ENCODE data around the gene ARHGAP40.

ARHGAP40 gene

GRCh38 chr20:38601216-38602184 lies at the start of gene ARHGAP40:
TSS of gene ARHGAP40 (plus strand) at chr20:38601809.
- no peak for DNase-seq

GRCh38 chr20:38554986-38555385 lies 46.6 kb upstream of the ARHGAP40 start:
- DNase-seq = no peak

- DNase-seq = no peak
Measured at GRCh38 chr20:38555395-38555794, 46.2 kb upstream of the ARHGAP40 start.

GRCh38 chr20:38557174-38557573 lies 44.4 kb upstream of the ARHGAP40 start:
- DNase-seq = no peak

- no peak for DNase-seq
Measured at GRCh38 chr20:38558596-38559360, 42.8 kb upstream of the ARHGAP40 start.

DNA sequence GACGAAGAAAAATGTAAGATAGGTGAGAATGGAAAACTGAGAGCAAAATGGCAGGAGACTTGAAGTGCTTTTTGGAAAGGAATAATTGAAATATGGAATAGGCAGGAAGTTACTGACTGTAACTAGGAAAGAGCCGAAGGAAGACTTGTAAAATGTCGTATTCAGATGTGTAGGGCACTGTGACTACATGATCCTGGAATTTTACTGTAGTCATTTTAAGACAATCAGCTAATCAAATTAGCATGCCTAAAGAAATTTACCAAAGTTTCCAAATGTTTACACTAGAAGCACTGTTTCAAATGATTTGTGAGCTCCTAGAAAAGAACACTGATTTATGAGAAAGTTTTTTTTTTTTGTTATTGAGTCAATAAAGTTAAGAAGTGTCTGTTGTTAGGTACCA lies 41.8 kb upstream of the ARHGAP40 start:
- DNase-seq = no peak

DNA sequence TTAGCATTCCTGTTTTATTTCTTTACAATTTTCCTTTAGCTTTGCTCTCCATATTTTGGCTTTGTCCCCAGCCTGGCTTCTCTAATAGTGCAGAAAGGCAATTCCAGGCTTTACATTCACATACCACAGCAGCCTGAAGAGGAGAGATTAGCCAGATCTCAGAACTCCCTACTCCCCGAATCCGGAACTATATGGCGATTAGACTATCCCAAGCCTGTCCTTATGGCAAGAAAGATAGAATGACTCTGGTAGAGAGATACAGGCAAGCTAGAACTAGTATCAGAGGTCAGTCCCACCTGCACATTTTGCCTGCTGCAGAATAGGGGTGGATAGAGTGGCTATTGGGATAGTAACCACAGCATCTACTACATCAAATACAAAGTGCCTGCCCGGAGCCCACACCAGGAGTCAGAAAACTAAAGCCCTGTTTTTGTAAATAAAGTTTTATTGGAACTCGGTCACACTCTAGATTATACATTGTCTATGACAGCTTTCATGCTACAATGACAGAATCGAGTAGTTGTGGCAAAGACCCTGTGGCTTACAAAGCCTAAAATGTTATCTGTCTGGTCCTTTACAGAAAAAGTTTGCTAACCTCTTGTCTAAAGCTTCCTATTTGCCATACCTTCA lies 37.7 kb upstream of the ARHGAP40 start:
- DNase-seq = no peak

DNA sequence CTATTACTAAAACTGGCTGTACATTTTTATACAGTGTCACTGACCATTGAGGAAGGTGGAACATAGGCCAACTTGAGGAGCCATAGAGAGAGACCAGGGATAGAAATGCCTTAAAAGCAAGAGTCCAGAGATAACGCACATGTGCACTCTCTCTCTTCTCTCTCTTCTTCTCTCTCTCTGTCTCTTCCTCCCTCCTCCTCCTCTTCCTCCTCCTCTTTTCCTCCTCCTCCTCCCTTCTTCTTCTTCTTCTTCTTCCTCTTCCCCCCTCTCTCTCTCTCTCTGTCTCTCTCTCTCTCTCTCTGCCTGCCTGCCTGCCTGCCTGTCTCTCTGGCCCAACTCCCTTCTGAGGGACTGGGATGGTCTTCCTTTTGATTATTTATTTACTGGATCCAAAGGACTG lies 36.9 kb upstream of the ARHGAP40 start:
- no peak for DNase-seq

GRCh38 chr20:38566036-38566598 lies 35.5 kb upstream of the ARHGAP40 start:
- no peak for DNase-seq

DNA sequence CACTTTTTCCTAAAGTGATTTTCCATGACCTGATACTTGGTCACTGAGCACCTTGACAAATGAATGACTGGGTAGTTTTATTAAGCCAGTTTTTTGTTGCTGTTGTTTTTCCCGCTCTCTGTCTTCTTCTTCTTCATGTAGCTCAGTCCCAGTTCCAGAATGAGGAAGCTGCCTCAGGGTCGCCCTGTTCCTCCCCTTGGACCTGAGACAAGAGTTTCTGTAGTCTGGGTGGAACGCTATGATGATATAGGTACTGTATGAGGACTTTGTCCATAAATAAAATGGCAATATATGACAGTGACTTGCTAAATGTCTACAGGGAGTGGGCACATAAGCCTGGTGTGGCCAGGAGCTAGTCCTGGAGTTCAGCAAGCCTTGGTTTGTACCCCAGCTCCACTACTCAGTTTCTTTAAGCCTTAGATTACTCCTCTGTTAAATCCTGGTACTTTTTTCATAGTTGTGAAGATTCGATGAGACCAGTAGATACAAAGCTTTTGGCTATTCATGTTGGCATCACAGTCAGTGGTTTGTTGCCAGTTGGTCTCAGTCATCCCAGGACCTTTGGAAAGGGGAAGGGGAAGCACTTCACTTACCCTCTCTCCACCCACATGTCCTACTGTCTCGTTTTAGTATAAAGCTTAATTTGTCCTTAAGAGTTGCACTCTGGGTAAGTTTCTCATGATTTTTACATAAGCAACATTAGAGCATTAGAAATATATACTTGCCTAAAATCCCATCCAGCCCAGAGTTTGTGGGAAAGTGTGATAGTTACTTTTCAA lies 31.7 kb upstream of the ARHGAP40 start:
- DNase-seq = no peak

GRCh38 chr20:38573413-38573812 lies 28.2 kb upstream of the ARHGAP40 start:
- no peak for DNase-seq

DNA sequence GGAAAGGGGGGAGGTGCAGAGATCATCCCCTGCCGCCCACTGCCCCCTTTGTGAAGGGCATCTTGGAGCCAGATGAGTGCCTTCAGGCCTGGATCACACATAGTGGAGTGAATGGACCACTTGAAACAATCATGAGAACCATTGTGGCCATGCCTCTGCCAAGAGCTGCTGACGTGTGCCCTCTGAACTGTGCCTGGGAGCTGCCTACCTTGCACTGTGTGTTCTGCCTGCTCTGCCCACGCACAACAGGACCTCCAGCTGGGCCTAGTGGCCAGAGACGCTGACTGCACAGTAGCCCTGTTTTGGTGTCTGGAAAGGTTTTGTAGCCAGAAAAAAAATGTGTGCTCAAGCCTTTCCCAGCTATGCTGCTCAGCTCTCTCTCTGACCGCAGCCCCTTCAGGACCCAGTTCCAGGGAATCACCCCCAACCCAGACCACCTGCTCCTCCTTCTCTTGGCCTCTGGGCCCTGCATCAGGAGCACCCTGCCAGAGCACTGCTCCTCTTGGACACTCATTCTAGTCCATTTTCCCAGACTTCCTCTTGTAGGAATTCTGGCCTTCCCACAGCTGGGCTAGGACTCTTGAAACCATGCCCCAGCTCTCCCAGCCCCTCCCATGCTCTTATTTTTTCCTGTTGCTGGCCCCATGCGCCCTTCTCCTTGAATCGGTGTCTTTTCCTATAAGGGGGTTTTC lies 22.2 kb upstream of the ARHGAP40 start:
- DNase-seq = no peak

DNA sequence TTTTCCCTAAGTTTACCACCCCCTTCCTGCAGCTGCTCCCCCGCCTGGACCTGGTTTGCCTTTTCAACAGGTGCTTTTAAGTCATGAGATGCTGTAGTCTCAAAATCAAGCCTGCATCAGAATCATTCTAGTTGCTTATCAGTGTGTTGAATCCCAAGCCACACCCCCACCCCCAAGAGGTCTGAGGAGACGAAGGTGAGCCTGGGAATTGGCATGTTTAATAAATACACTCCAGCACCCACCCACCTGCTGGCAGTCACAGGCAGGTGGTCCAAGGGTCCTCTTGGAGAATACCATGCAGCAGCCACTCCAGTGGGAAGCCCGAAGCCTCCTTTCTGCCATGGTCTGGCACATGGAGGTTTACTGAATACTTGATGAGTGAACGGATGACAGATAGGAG lies 21.7 kb upstream of the ARHGAP40 start:
- DNase-seq = no peak

DNA sequence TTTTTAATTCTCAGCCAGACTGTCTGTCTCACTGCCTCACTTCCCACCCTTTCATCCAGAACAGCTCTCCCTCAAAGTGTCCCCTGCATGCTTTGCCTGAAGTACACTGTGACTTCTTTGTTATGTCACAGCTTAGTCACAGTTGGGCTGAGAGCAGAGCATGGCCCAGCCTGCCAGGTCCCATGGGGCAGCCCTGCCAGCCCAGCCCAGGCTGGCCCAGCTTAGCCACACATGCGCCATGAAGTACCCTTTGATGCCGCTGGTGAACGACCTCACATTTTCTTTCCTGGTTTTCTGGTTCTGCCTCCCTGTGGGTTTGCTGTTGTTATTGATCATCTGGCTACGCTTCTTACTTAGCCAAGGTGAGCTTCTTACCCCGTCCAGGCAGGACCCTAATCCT lies 20.6 kb upstream of the ARHGAP40 start, which contains the start of gene ADIG:
TSS of gene ADIG (plus strand) at position 185 of the 400 bp plus-strand sequence. CDS start at position 239, 54 bp downstream.
- no peak for DNase-seq

- DNase-seq = no peak
Measured at GRCh38 chr20:38581830-38582358, 19.7 kb upstream of the ARHGAP40 start.

DNA sequence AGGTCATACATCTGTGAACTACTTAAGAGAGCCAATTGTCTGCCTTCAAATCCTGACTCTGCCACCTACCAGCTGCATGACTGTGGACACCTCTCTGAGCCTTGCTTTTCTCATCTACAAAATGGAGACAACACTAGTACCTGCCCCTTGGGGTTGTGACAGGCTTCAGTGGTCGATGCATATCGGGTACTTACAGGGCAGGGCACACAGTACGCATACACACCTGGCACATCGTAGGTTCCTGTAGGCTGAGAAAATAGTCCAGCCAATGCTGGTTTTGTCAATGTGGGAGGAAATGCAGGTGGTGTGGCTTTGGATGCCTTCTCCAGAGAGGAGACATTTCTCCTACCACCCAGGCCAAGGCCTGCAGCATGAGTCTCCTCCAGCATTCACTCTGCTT lies 18.3 kb upstream of the ARHGAP40 start:
- DNase-seq = no peak

- DNase-seq = no peak
Measured at GRCh38 chr20:38584099-38584763, 17.4 kb upstream of the ARHGAP40 start.

DNA sequence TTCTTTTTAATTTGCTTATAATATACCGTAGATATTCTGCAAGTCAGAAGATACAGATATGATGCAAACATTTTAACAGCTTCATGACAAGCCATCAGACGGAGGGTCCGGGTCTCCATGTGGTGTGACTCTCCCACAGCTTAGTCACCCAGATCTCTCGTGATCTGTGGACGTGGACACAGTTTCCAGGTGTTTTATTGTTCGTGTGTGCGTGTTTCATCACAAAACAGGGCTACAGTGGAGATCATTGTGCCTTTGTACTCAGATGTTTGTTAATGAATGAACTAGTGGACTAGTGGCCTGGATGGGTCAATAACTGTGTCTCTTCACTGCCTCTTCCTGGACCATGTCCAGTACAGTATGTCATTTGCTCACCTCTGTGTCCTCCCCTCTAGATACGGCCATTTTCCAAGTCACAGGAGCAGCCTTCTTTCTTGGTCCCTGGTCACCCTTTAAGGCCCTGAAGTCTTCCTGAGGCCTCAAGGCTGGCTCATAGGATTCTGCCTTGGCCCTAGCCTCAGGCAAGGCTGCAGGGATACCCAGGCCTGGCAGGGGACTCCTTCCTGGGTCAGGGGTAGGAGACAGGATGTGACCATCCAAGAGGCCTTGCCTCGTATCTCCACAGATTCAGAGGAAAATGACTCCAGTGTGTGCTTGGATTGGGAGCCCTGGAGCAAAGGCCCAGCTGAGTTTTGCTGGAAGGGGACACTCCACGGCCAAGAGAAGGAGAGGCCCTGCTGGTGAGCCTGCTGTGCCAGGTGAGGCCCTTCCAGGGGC lies 16.0 kb upstream of the ARHGAP40 start:
- no peak for DNase-seq

DNA sequence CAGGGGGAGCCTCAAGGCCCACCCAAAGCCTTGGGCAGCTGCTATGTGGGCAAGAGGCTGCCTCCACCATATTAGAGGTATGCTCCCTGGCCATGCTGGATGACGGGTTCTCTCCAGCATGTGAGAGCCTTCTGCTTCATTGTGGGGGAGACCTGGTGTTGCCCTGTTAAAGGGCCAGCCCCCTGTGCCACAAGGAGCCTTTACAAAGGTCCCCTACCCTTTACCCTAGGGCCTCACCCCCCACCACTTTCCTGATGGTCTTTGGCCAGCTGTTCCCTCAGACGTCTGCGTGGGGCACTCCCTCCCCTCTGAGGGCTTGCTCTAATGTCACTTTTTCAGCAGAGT lies 15.5 kb upstream of the ARHGAP40 start:
- no peak for DNase-seq

- no peak for DNase-seq
Measured at GRCh38 chr20:38588303-38588702, 13.3 kb upstream of the ARHGAP40 start.

All from activated CD4-positive, CD25-positive, alpha-beta regulatory T cell treated with anti-CD3 and anti-CD28 coated beads, Interleukin-2, amount 50 U/mL, for 72 hours (primary cell).